SK-N-MC (cell line): ENCODE data around the gene GPR119.

Source experiments
- EZH2 ChIP-seq: fragments of 200-600 bp; sonication (generic); IDR thresholded peaks from one replicate; pipeline ENCODE4 v1.6.1; 2017; ENCODE audit warnings: antibody characterized with exemption
- FOXP2 ChIP-seq: optimal IDR thresholded peaks from 2 replicates; pipeline ENCODE3; 2011; ENCODE audit warnings: mild to moderate bottlenecking, moderate library complexity; ENCODE audit not compliant: insufficient read depth; ENCODE audit errors: extremely low read length, control extremely low read depth

GRCh38 chrX:130416785-130417184, 31.3 kb upstream of the GPR119 start:
- TF ChIP-seq EZH2 (no peak), FOXP2 (no peak)
